K562 (cell line): ENCODE measurements around the gene ELAVL3. TPM values are rescaled to one million over a fixed set of nuclear protein-coding genes. Genes with fewer than 3 reads are reported as not detected.
A peak's percentile ranks its signal among the peaks of the same experiment; 100 is the strongest.

Experiments used
- CHD2 ChIP-seq: IDR thresholded peaks from 2 replicates; pipeline ENCODE4 v1.6.1; 2011; ENCODE audit warnings: low read depth, low read length
- CTBP1 ChIP-seq: fragments of 450-650 bp; IDR thresholded peaks from 2 replicates; pipeline ENCODE4 v1.6.1; 2016; ENCODE audit warnings: borderline replicate concordance
- FOXP1 ChIP-seq: sonication (generic); formaldehyde crosslinking; IDR thresholded peaks from 2 replicates; pipeline ENCODE4 v1.8.0; 2022; ENCODE audit warnings: mild to moderate bottlenecking, missing genetic modification reagents
- HIVEP1 ChIP-seq: fragments of 250-450 bp; sonication (Bioruptor Pico); IDR thresholded peaks from 2 replicates; pipeline ENCODE4 v1.4.0; 2020; ENCODE audit warnings: mild to moderate bottlenecking
- ILF3 ChIP-seq: fragments of 450-650 bp; IDR thresholded peaks from 2 replicates; pipeline ENCODE4 v1.6.1; 2018; ENCODE audit warnings: antibody characterized with exemption, mild to moderate bottlenecking, moderate library complexity, borderline replicate concordance
- PML ChIP-seq: IDR thresholded peaks from 2 replicates; pipeline ENCODE4 v1.6.1; 2012; ENCODE audit warnings: low read length, inconsistent platforms
- PRMT5 ChIP-seq: sonication (generic); formaldehyde crosslinking; IDR thresholded peaks from 2 replicates; pipeline ENCODE4 v1.5.0; 2020; ENCODE audit warnings: missing genetic modification reagents
- PTBP1 ChIP-seq: fragments of 200-400 bp; formaldehyde crosslinking; IDR thresholded peaks from 2 replicates; pipeline ENCODE4 v1.6.1; 2017; ENCODE audit warnings: low read depth, low read length
- RAD21 ChIP-seq, 2 experiments: fragments of 250-450 bp in 1 of 2; fragments of 450-650 bp in 1 of 2; sonication (Bioruptor Pico) in 1 of 2; formaldehyde crosslinking in 1 of 2; IDR thresholded peaks in 1 of 2; conservative IDR thresholded peaks in 1 of 2; 2 replicates each; pipeline versions ENCODE4 v1.4.0 to v1.8.0; 2020 to 2022; ENCODE audit warnings: mild to moderate bottlenecking in 2 of 2, moderate library complexity in 1 of 2
- RB1 ChIP-seq: fragments of 450-650 bp; IDR thresholded peaks from 2 replicates; pipeline ENCODE4 v1.6.1; 2017; ENCODE audit warnings: low read depth, mild to moderate bottlenecking
- SIN3B ChIP-seq: fragments of 450-650 bp; IDR thresholded peaks from 2 replicates; pipeline ENCODE4 v1.6.1; 2017; ENCODE audit warnings: low read depth, mild to moderate bottlenecking, moderate library complexity
- SRSF1 ChIP-seq: fragments of 200-400 bp; formaldehyde crosslinking; IDR thresholded peaks from 2 replicates; pipeline ENCODE4 v1.6.1; 2017; ENCODE audit warnings: mild to moderate bottlenecking, low read depth, low read length, moderate library complexity
- TBP ChIP-seq: optimal IDR thresholded peaks from 2 replicates; pipeline ENCODE3; 2011; ENCODE audit warnings: low read depth, low read length, improper control_type of control experiment
- TEAD4 ChIP-seq, 2 experiments: sonication (generic) in 1 of 2; formaldehyde crosslinking in 1 of 2; IDR thresholded peaks; 2 replicates each; pipeline versions ENCODE4 v1.6.1 to v1.8.0; 2012 to 2022; ENCODE audit warnings: borderline replicate concordance in 1 of 2, inconsistent platforms in 1 of 2, low read length in 1 of 2, mild to moderate bottlenecking in 1 of 2, missing genetic modification reagents in 1 of 2
- ZBTB17 ChIP-seq: fragments of 450-650 bp; formaldehyde crosslinking; IDR thresholded peaks from 2 replicates; pipeline ENCODE4 v1.4.0; 2020; ENCODE audit warnings: mild to moderate bottlenecking
- ZFP36 ChIP-seq: fragments of 150-350 bp; IDR thresholded peaks from 2 replicates; pipeline ENCODE4 v1.6.1; 2018; ENCODE audit warnings: low read length, low read depth; ENCODE audit not compliant: partially characterized antibody
- ZFPM2 ChIP-seq: fragments of 250-450 bp; sonication (Bioruptor Pico); IDR thresholded peaks from 2 replicates; pipeline ENCODE4 v1.5.1; 2022; ENCODE audit warnings: mild to moderate bottlenecking
- polyA plus RNA-seq, 8 experiments: library from polyadenylated mRNA; depleted of rRNA in 4 of 8; stranded (reverse) in 5 of 8; unstranded in 3 of 8; fragments of >200 nt; fragmentation: Nextera tagmentation in 2 of 8; fragmentation: Illumina TruSeq in 1 of 8; extraction: Ambion mirVana in 2 of 8; extraction: Trizol in 1 of 8; gene quantifications; 2 replicates each; pipeline versions ENCODE4 v1.2.1 to v1.2.3, GENCODE V29; 2011 to 2014; ENCODE audit warnings: inconsistent platforms in 1 of 8, missing spikeins in 1 of 8
- total RNA-seq, 7 experiments: library from RNA; depleted of rRNA in 6 of 7; stranded (reverse); fragments of >200 nt in 6 of 7; fragmentation: Illumina TruSeq in 2 of 7; extraction: Trizol in 2 of 7; gene quantifications; 2 replicates each; pipeline versions ENCODE4 v1.2.1 to v1.2.3, GENCODE V29; 2011 to 2021; ENCODE audit warnings: low replicate concordance in 1 of 7
- TF ChIP-seq, protein P1 (sequence below), 2 experiments: fragments of 450-650 bp; formaldehyde crosslinking in 1 of 2; IDR thresholded peaks; 2 replicates each; pipeline versions ENCODE4 v1.4.0 to v1.6.1; 2014 to 2020; ENCODE audit warnings: mild to moderate bottlenecking in 2 of 2, borderline replicate concordance in 1 of 2, low read depth in 1 of 2
- TF ChIP-seq, protein P2 (sequence below), 2 experiments: fragments of 450-650 bp in 1 of 2; sonication (generic) in 1 of 2; formaldehyde crosslinking; conservative IDR thresholded peaks; 2 replicates each; pipeline versions ENCODE4 v1.4.0 to v1.8.1; 2020 to 2022; ENCODE audit warnings: mild to moderate bottlenecking in 1 of 2, missing genetic modification reagents in 1 of 2

The ELAVL3 gene
- total and polyA plus RNA-seq, 9 of the 15 experiments (the other 6 are each of a cell fraction or from before 2014, with no cell fraction given), result not detected

DNA sequence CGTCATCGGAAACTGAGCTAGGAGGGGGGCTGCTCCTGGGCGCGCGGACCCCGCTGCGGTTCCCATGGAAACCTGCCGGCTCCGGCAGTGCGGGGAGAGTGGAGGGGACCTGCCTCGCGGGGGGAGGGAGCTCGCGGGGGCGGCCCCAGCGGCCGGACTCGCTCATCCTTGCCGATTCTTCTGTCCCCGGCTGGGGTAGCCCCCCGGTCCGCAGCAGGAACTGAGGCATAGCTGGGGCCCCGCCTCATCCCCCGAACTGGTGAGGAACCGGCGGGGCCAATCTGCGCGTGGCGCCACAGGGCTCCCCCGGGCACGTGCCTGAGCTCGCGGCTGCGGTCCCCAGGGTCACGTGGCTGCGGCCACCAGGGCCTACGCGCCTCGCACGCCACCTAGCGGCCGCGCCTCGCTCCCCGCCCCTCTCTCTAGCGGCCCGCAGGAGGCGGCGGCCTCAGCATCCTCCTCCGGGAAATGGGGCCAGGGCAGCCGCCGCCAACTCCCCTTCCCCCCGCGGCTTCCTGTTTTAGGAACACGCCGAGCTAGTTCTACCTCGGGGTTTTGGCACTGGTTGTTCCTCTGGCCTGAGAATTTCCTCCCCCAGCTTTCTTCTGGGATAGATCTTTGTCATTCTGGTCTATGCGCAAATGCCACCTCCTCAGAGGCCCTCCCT is 1.7 kb upstream of the ELAVL3 start (continued):
- TF ChIP-seq CTBP1, result peak; percentile 70
- peak; percentile 36 for TF ChIP-seq TBP
- peak; percentile 89 to 93 for TF ChIP-seq RAD21 (CRISPR knock-in tag; conservative IDR thresholded peaks at IDR 0.05 in 1 of 2, IDR thresholded peaks at IDR 0.05 in 1 of 2)
- no peak for TF ChIP-seq ZFPM2 (CRISPR knock-in tag)
- peak; percentile 100 for TF ChIP-seq FOXP1 (CRISPR knock-in tag)
- peak; percentile 99 for TF ChIP-seq PTBP1
- peak; percentile 28; the same call in 1 of the 2 replicates for TF ChIP-seq CHD2
- peak; percentile 48; the same call in 1 of the 2 replicates for TF ChIP-seq ZBTB17 (CRISPR knock-in tag)
- peak; percentile 29; the same call in 1 of the 2 replicates for TF ChIP-seq SIN3B
- no peak for TF ChIP-seq SRSF1
- TF ChIP-seq PML, result 0 out of 2 replicates have a peak, but pooled peaks have one; percentile 15
- TF ChIP-seq, protein P1, sequence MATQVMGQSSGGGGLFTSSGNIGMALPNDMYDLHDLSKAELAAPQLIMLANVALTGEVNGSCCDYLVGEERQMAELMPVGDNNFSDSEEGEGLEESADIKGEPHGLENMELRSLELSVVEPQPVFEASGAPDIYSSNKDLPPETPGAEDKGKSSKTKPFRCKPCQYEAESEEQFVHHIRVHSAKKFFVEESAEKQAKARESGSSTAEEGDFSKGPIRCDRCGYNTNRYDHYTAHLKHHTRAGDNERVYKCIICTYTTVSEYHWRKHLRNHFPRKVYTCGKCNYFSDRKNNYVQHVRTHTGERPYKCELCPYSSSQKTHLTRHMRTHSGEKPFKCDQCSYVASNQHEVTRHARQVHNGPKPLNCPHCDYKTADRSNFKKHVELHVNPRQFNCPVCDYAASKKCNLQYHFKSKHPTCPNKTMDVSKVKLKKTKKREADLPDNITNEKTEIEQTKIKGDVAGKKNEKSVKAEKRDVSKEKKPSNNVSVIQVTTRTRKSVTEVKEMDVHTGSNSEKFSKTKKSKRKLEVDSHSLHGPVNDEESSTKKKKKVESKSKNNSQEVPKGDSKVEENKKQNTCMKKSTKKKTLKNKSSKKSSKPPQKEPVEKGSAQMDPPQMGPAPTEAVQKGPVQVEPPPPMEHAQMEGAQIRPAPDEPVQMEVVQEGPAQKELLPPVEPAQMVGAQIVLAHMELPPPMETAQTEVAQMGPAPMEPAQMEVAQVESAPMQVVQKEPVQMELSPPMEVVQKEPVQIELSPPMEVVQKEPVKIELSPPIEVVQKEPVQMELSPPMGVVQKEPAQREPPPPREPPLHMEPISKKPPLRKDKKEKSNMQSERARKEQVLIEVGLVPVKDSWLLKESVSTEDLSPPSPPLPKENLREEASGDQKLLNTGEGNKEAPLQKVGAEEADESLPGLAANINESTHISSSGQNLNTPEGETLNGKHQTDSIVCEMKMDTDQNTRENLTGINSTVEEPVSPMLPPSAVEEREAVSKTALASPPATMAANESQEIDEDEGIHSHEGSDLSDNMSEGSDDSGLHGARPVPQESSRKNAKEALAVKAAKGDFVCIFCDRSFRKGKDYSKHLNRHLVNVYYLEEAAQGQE (IDR thresholded peaks at IDR 0.05; ENCODE audit: borderline replicate concordance), result peak; percentile 95
- TF ChIP-seq, protein P1 (CRISPR knock-in tag; IDR thresholded peaks at IDR 0.05; ENCODE audit: low read depth), result peak; percentile 91
- no peak for TF ChIP-seq ILF3
- peak; percentile 97 for TF ChIP-seq RB1
- peak; percentile 32; the same call in 1 of the 2 replicates for TF ChIP-seq TEAD4 (IDR thresholded peaks at IDR 0.05; ENCODE audit: low read length)
- TF ChIP-seq TEAD4 (CRISPR knock-in tag; IDR thresholded peaks at IDR 0.05; ENCODE audit: borderline replicate concordance), result peak; percentile 99
- TF ChIP-seq, protein P2, sequence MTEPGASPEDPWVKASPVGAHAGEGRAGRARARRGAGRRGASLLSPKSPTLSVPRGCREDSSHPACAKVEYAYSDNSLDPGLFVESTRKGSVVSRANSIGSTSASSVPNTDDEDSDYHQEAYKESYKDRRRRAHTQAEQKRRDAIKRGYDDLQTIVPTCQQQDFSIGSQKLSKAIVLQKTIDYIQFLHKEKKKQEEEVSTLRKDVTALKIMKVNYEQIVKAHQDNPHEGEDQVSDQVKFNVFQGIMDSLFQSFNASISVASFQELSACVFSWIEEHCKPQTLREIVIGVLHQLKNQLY (CRISPR knock-in tag; conservative IDR thresholded peaks at IDR 0.05), result peak in 1 of 2 experiments; percentile 80; a peak in 1 of 4 replicates
- 0 out of 2 replicates have a peak, but pooled peaks have one; percentile 74 for TF ChIP-seq HIVEP1 (CRISPR knock-in tag)
- peak; percentile 76 for TF ChIP-seq ZFP36
- TF ChIP-seq PRMT5 (CRISPR knock-in tag), result 0 out of 2 replicates have a peak, but pooled peaks have one; percentile 63
